Body of pancreas (tissue), 4 donors: ENCODE data around the gene PLD1. TPM values are rescaled to one million over a fixed set of nuclear protein-coding genes. Genes with fewer than 3 reads are reported as not detected.
A peak's percentile ranks its signal among the peaks of the same experiment; 100 is the strongest.
"Not testable (repeated sequence)": the region's sequence is repeated elsewhere in the genome, so short reads cannot be mapped to it uniquely, and the experiment has no call there.

Source experiments
- ATAC-seq: fragments of 150-250 bp; one replicate; pipeline ENCODE4 v1.9.1; 2016
- DNase-seq, 4 donors: peaks; one replicate each; pipeline ENCODE4 v3.0.0-alpha.2; 2019
- H3K27ac ChIP-seq, 4 donors: fragments of 200-600 bp; sonication (generic); 1 replicate in 3 of 4; 2 replicates in 1 of 4; pipeline versions ENCODE4 v1.5.1 to v1.6.1; 2016 to 2019; ENCODE audit warnings: mild to moderate bottlenecking in 1 of 4, mixed read lengths in 1 of 4, moderate library complexity in 1 of 4
- H3K27me3 ChIP-seq, 2 donors: fragments of 200-600 bp; sonication (generic); one replicate each; pipeline ENCODE4 v1.6.0; 2016; ENCODE audit warnings: mild to moderate bottlenecking in 1 of 2
- H3K36me3 ChIP-seq, 2 donors: fragments of 200-600 bp; sonication (generic); replicated peaks in 1 of 2; 2 replicates each; pipeline ENCODE4 v1.5.1; 2016; ENCODE audit warnings: low read depth in 2 of 2; ENCODE audit not compliant: insufficient read depth in 1 of 2
- H3K4me1 ChIP-seq: fragments of 200-600 bp; sonication (generic); one replicate; pipeline ENCODE4 v1.6.0; 2016
- H3K4me3 ChIP-seq, 2 donors: fragments of 200-600 bp; sonication (generic); 1 replicate in 1 of 2; 2 replicates in 1 of 2; pipeline ENCODE4 v1.5.1; 2016 to 2019
- H3K9me3 ChIP-seq, 3 donors: fragments of 200-600 bp; sonication (generic); 1 replicate in 2 of 3; 2 replicates in 1 of 3; pipeline ENCODE4 v1.5.1; 2016
- CTCF ChIP-seq, 7 experiments: fragments of 450-650 bp in 4 of 7; fragments of 200-600 bp in 3 of 7; sonication (generic) in 3 of 7; IDR thresholded peaks; one replicate each; pipeline ENCODE4 v1.5.1; 2016 to 2019; ENCODE audit warnings: antibody characterized with exemption in 7 of 7
- POLR2A ChIP-seq, 3 donors: fragments of 450-650 bp; IDR thresholded peaks; one replicate each; pipeline ENCODE4 v1.6.1; 2016; ENCODE audit warnings: antibody characterized with exemption in 3 of 3, mild to moderate bottlenecking in 2 of 3
- WGBS, 2 donors: methylation state at CpG; one replicate each; pipeline ENCODE4 v1.1.5; 2017; 5-methylcytosine and 5-hydroxymethylcytosine counted together
- intact Hi-C: fragments of 100-400 bp; cut with DNase I; formaldehyde crosslinking; loops from one replicate; pipeline ENCODE4 v1.15.1; 2023
- total RNA-seq, 2 donors: library from RNA; depleted of rRNA; stranded (reverse); fragments of >200 nt; gene quantifications; one replicate each; pipeline ENCODE4 v1.1.0, GENCODE V29; 2016

The PLD1 gene
- total RNA-seq, 2 donors from 2014 or later, result 60.4 to 96.2 TPM

DNA sequence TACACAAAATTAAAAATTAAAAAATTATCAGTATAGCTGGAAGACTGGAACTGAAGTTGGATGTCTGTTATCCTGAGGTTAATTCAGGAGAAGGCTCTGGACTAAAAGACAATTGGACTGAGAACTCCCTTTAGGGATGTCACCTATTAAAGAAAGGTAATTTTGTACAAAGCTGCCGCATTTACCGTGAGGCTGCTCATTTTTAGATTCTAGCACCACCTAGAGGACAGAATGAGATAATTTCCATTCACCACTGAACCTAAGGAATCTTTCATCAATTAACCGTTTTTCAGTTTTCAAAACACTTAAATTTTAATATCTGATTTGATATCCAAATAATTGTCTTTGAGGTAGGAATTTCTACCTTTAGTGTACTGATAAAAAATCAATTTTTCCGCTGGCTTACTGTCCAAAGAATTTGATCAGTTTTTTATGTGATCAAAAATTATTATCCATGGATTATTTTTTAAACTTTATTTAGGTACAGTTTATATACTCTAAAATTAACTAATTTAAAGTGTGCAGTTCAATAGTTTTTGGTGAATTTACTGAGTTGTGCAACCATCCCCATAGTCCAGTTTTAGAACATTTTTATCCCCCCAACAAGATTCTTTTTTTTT, 243.4 kb downstream of the PLD1 start:
- H3K4me3 ChIP-seq, result no peak overlapping the region
- DNase-seq (no peak), ATAC-seq (no peak)
- H3K36me3 ChIP-seq, result no peaks in the 10 kb centered on the region
- no peak overlapping the region for H3K27ac ChIP-seq
- TF ChIP-seq CTCF (IDR thresholded peaks at IDR 0.05) (peak; percentile 57 to 88 (median 78)), POLR2A (IDR thresholded peaks at IDR 0.05) (no peak)
- 2 to 3% methylated on average over 4 of the region's 4 CpGs for WGBS, 2 donors
- H3K9me3 ChIP-seq, result no peaks in the 10 kb centered on the region
- H3K4me1 ChIP-seq, result no peaks in the 10 kb centered on the region
- H3K27me3 ChIP-seq, result no peaks in the 10 kb centered on the region
- intact Hi-C loops, result loop anchor here (5.0 to 10.0 kb wide), 3 partner anchors 382 to 600 kb away; no protein-coding TSS in a partner anchor

GRCh38 chr3:171565481-171566058, 244.7 kb downstream of the PLD1 start:
- no peak for TF ChIP-seq POLR2A (IDR thresholded peaks at IDR 0.05)
- DNase-seq (no peak), ATAC-seq (no peak)

DNA sequence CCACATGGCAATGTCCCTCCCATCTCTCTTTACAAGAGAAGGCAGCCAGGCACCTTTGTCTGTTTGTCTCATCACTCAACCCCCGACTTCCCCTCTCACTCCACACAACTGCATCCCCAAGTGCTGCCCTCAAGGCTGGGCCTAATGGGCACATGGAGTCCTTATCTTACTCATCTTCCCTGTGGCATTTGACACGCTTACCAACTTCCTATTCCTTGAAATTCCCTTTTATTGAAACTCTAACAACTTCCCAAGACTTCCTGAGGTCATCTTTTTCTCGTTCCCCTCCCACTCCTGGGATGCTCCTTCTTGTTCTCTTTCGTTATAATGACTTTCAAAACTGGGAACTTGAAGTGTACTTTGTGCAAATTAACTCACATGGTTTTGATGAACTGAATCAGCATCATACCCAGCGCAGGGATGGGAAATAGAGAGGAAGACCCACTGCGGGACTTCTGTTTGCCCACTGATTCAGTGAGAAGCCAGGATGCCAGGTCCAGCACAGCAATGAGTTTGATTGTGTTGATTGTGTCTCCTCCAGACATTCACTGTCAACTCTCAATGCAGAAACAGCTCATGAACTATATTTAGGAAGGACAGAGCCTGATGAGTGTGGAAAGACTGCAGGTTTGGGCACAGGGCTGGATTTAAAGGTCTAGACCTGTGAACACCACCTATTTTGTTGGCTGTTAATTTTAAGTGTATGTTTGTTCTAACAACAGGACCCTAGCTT, 245.4 kb downstream of the PLD1 start:
- Histone ChIP-seq H3K4me1 (no peaks in the 10 kb centered on the region), H3K27ac (no peak overlapping the region), H3K4me3 (no peak overlapping the region), H3K9me3 (no peaks in the 10 kb centered on the region), H3K27me3 (no peaks in the 10 kb centered on the region), H3K36me3 (no peaks in the 10 kb centered on the region)
- DNase-seq, result no peak
- TF ChIP-seq POLR2A (IDR thresholded peaks at IDR 0.05) (no peak), CTCF (IDR thresholded peaks at IDR 0.05) (no peak)
- 73 to 80% methylated on average over 6 of the region's 6 CpGs for WGBS, 2 donors
- no peak for ATAC-seq
- intact Hi-C loops, result loop anchor here (5.0 to 10.0 kb wide), 3 partner anchors 380 to 598 kb away; no protein-coding TSS in a partner anchor

More at GRCh38 chr3:171565481-171566058, 244.7 kb downstream of the PLD1 start:
- Histone ChIP-seq H3K36me3 (no peaks in the 10 kb centered on the region), H3K4me3 (no peak overlapping the region), H3K4me1 (no peaks in the 10 kb centered on the region), H3K27me3 (no peaks in the 10 kb centered on the region), H3K27ac (no peak overlapping the region), H3K9me3 (no peaks in the 10 kb centered on the region)
- intact Hi-C loops, result loop anchor here (5.0 to 10.0 kb wide), 3 partner anchors 381 to 598 kb away; no protein-coding TSS in a partner anchor
- whole genome bisulfite sequencing, 2 donors, result 62 to 66% methylated on average over 2 of the region's 2 CpGs

DNA sequence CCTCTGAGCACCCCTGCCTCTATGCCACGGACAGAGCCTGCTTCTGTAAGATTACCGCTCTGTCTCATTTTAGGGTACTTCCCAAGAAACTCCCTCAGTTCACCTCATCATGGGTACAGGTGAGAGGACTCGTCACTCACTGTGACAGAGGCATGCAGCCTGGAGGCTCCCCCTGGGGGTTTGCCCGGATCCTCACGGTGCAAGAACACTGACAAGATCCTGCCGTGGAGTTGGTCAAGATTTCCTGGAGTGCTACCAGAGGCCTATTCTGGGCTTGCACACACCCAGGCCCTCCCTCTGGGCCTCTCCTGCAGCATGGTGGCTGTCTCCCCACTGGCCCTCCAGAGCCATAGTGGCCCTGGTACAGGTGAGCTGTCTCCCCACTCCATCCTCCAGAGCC, 247.0 kb downstream of the PLD1 start:
- no peak for DNase-seq
- TF ChIP-seq POLR2A (IDR thresholded peaks at IDR 0.05) (no peak), CTCF (IDR thresholded peaks at IDR 0.05) (no peak)
- intact Hi-C loops, result loop anchor here (10.0 kb wide), 2 partner anchors 378 to 508 kb away; no protein-coding TSS in a partner anchor
- ATAC-seq, result no peak
- WGBS, 2 donors, result 89 to 92% methylated on average over 6 of the region's 6 CpGs
- Histone ChIP-seq H3K27ac (no peak overlapping the region), H3K4me1 (no peaks in the 10 kb centered on the region), H3K36me3 (no peaks in the 10 kb centered on the region), H3K9me3 (no peaks in the 10 kb centered on the region), H3K27me3 (no peaks in the 10 kb centered on the region), H3K4me3 (no peak overlapping the region)

DNA sequence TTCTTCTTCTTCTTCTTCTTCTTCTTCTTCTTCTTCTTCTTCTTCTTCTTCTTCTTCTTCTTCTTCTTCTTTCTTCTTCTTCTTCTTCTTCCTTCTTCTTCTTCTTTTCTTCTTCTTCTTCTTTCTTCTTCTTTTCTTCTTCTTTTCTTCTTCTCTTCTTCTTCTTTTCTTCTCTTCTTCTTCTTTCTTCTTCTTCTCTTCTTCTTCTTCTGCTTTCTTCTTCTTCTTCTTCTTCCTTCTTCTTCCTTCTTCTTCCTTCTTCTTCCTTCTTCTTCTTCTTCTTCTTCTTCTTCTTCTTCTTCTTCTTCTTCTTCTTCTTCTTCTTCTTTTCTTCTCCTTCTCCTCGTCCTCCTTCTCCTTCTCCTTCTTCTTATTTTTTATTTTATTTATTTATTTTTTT, 247.8 kb downstream of the PLD1 start:
- intact Hi-C loops, result loop anchor here (10.0 kb wide), 2 partner anchors 378 to 508 kb away; no protein-coding TSS in a partner anchor
- WGBS, 2 donors, result 38 to 80% methylated on average over 1 of the region's 1 CpG
- not testable (repeated sequence) for ATAC-seq

More for the DNA sequence above, 247.8 kb downstream of the PLD1 start:
- H3K36me3 ChIP-seq, DNase-seq, H3K4me3 ChIP-seq, H3K27me3 ChIP-seq, H3K4me1 ChIP-seq, H3K9me3 ChIP-seq, H3K27ac ChIP-seq: not testable (repeated sequence)
